Measurements from ENCODE around the gene FSTL4. TPM values are rescaled to one million over a fixed set of nuclear protein-coding genes. Genes with fewer than 3 reads are reported as not detected.

FSTL4 gene
- total RNA-seq, 2 donors from 2014 or later: 0.26 to 1.3 TPM

- intact Hi-C loops (cut with DNase I): no loop called here
- TF ChIP-seq POLR2A (IDR thresholded peaks at IDR 0.05): no peak
- TF ChIP-seq CTCF (IDR thresholded peaks at IDR 0.05): no peak
- H3K36me3 ChIP-seq (replicated peaks in 1 of 2; ENCODE audit: insufficient read depth in 1 of 2, low read depth in 2 of 2): no peaks in the 10 kb centered on the region
- H3K27me3 ChIP-seq: no peaks in the 10 kb centered on the region
- DNase-seq (no peak), ATAC-seq (no peak)
- no peaks in the 10 kb centered on the region for H3K9me3 ChIP-seq
- no peak overlapping the region for H3K4me3 ChIP-seq
- H3K4me1 ChIP-seq: no peaks in the 10 kb centered on the region
- no peak overlapping the region for H3K27ac ChIP-seq
- WGBS, 2 donors: 68 to 92% methylated on average over 1 of the region's 1 CpG
These were observed 411.0 kb downstream of the FSTL4 start for GRCh38 chr5:133201310-133201709.

- H3K27ac ChIP-seq: no peak overlapping the region
- H3K4me1 ChIP-seq: no peaks in the 10 kb centered on the region
- intact Hi-C loops (cut with DNase I): no loop called here
- TF ChIP-seq CTCF (IDR thresholded peaks at IDR 0.05) (no peak), POLR2A (IDR thresholded peaks at IDR 0.05) (no peak)
- no peak overlapping the region for H3K4me3 ChIP-seq
- no peaks in the 10 kb centered on the region for H3K36me3 ChIP-seq (replicated peaks in 1 of 2; ENCODE audit: insufficient read depth in 1 of 2, low read depth in 2 of 2)
- DNase-seq (no peak), ATAC-seq (no peak)
- no peaks in the 10 kb centered on the region for H3K9me3 ChIP-seq
- no peaks in the 10 kb centered on the region for H3K27me3 ChIP-seq
- WGBS, 2 donors: 82 to 93% methylated on average over 2 to 3 of the region's 3 CpGs
These were observed 412.1 kb downstream of the FSTL4 start for GRCh38 chr5:133200256-133200655.

GRCh38 chr5:133199417-133200178 is 412.7 kb downstream of the FSTL4 start:
- intact Hi-C loops (cut with DNase I): no loop called here
- Histone ChIP-seq H3K9me3 (no peaks in the 10 kb centered on the region), H3K36me3 (replicated peaks in 1 of 2; ENCODE audit: insufficient read depth in 1 of 2, low read depth in 2 of 2) (no peaks in the 10 kb centered on the region), H3K27me3 (no peaks in the 10 kb centered on the region), H3K27ac (no peak overlapping the region), H3K4me3 (no peak overlapping the region), H3K4me1 (no peaks in the 10 kb centered on the region)
- 59 to 66% methylated on average over 18 of the region's 18 CpGs for WGBS, 2 donors
- TF ChIP-seq CTCF (IDR thresholded peaks at IDR 0.05) (no peak), POLR2A (IDR thresholded peaks at IDR 0.05) (no peak)
- DNase-seq (no peak), ATAC-seq (no peak)

GRCh38 chr5:133198511-133198910 is 413.8 kb downstream of the FSTL4 start:
- intact Hi-C loops (cut with DNase I): no loop called here
- Histone ChIP-seq H3K27ac (no peak overlapping the region), H3K4me3 (no peak overlapping the region), H3K9me3 (no peaks in the 10 kb centered on the region), H3K36me3 (replicated peaks in 1 of 2; ENCODE audit: insufficient read depth in 1 of 2, low read depth in 2 of 2) (no peaks in the 10 kb centered on the region), H3K27me3 (no peaks in the 10 kb centered on the region), H3K4me1 (no peaks in the 10 kb centered on the region)
- DNase-seq (no peak), ATAC-seq (no peak)
- 85 to 88% methylated on average over 12 of the region's 12 CpGs for WGBS, 2 donors
- no peak for TF ChIP-seq CTCF (IDR thresholded peaks at IDR 0.05)
- no peak for TF ChIP-seq POLR2A (IDR thresholded peaks at IDR 0.05)

Data from body of pancreas (tissue), 4 donors.